Esophagus muscularis mucosa (tissue), 3 donors: ENCODE data around the gene ADGRV1.

Experiments used
- CTCF ChIP-seq, 3 experiments: fragments of 200-600 bp in 2 of 3; fragments of 450-650 bp in 1 of 3; sonication (generic) in 2 of 3; IDR thresholded peaks; one replicate each; pipeline ENCODE4 v1.5.1; 2017 to 2019; ENCODE audit warnings: antibody characterized with exemption in 3 of 3, mild to moderate bottlenecking in 2 of 3, moderate library complexity in 1 of 3
- POLR2A ChIP-seq: fragments of 450-650 bp; IDR thresholded peaks from one replicate; pipeline ENCODE4 v1.6.1; 2017; ENCODE audit warnings: antibody characterized with exemption, moderate library complexity, mild to moderate bottlenecking, low read depth

- no peak for TF ChIP-seq CTCF (IDR thresholded peaks at IDR 0.05)
- TF ChIP-seq POLR2A: no peak
Measured at GRCh38 chr5:90941002-90941720, 382.6 kb downstream of the ADGRV1 start.
